HL-60 (cell line): ENCODE results near the gene SLC18A2.

Source experiments
- CTCF ChIP-seq: IDR thresholded peaks from one replicate; pipeline ENCODE4 v1.5.1; 2011; ENCODE audit warnings: low read length, control low read depth, inconsistent platforms; ENCODE audit not compliant: insufficient read depth
- GABPA ChIP-seq: IDR thresholded peaks from 2 replicates; pipeline ENCODE4 v1.6.1; 2012; ENCODE audit warnings: low read depth
- POLR2AphosphoS5 ChIP-seq: IDR thresholded peaks from 2 replicates; pipeline ENCODE4 v1.6.1; 2012; ENCODE audit warnings: low read depth
- TF ChIP-seq, protein P1 (sequence below): IDR thresholded peaks from 2 replicates; pipeline ENCODE4 v1.6.1; 2012; ENCODE audit warnings: low read depth; ENCODE audit not compliant: insufficient replicate concordance

DNA sequence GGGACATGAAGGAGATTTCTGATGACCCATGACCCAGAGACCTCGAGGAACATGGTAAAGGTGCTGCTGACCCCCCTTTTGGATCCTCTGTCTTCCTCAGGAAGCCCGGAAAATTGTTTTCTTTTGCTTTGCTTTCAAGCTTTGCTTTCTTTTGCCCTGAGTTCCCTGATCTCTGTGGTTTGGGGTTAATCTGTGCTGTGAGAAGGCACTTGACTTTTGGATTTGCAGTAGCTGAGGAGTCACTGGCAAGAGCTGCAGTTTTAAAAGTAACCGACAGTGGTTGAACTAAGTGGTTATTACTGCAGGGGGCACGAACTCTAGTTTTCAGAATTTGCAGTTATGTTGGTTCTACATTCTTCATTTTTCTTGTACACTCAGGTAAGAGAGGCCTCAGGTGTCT lies 81.3 kb downstream of the SLC18A2 start:
- TF ChIP-seq CTCF: no peak
- TF ChIP-seq, protein P1, sequence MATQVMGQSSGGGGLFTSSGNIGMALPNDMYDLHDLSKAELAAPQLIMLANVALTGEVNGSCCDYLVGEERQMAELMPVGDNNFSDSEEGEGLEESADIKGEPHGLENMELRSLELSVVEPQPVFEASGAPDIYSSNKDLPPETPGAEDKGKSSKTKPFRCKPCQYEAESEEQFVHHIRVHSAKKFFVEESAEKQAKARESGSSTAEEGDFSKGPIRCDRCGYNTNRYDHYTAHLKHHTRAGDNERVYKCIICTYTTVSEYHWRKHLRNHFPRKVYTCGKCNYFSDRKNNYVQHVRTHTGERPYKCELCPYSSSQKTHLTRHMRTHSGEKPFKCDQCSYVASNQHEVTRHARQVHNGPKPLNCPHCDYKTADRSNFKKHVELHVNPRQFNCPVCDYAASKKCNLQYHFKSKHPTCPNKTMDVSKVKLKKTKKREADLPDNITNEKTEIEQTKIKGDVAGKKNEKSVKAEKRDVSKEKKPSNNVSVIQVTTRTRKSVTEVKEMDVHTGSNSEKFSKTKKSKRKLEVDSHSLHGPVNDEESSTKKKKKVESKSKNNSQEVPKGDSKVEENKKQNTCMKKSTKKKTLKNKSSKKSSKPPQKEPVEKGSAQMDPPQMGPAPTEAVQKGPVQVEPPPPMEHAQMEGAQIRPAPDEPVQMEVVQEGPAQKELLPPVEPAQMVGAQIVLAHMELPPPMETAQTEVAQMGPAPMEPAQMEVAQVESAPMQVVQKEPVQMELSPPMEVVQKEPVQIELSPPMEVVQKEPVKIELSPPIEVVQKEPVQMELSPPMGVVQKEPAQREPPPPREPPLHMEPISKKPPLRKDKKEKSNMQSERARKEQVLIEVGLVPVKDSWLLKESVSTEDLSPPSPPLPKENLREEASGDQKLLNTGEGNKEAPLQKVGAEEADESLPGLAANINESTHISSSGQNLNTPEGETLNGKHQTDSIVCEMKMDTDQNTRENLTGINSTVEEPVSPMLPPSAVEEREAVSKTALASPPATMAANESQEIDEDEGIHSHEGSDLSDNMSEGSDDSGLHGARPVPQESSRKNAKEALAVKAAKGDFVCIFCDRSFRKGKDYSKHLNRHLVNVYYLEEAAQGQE: no peak
- TF ChIP-seq POLR2AphosphoS5: no peak
- TF ChIP-seq GABPA: no peak
